GM15510 (cell line): ENCODE measurements around the gene TBXT.

Experiments used
- POLR2A ChIP-seq: IDR thresholded peaks from 3 replicates; pipeline ENCODE4 v1.6.1; 2011; ENCODE audit warnings: borderline replicate concordance; ENCODE audit not compliant: insufficient read length; ENCODE audit errors: extremely low read depth

The TBXT gene

GRCh38 chr6:166157930-166158617, 9.6 kb downstream of the TBXT start:
- TF ChIP-seq POLR2A = no peak

- TF ChIP-seq POLR2A = no peak
Measured at GRCh38 chr6:166156942-166157341, 10.7 kb downstream of the TBXT start.

- TF ChIP-seq POLR2A = no peak
Measured at GRCh38 chr6:166153966-166154365, 13.7 kb downstream of the TBXT start.

GRCh38 chr6:166152660-166153059, 15.0 kb downstream of the TBXT start:
- TF ChIP-seq POLR2A = no peak

GRCh38 chr6:166151798-166152197, 15.9 kb downstream of the TBXT start:
- no peak for TF ChIP-seq POLR2A

- TF ChIP-seq POLR2A = no peak
Measured at GRCh38 chr6:166145751-166146150, 21.9 kb downstream of the TBXT start.

- TF ChIP-seq POLR2A = no peak
Measured at GRCh38 chr6:166143011-166143410, 24.6 kb downstream of the TBXT start.

- TF ChIP-seq POLR2A = no peak
Measured at GRCh38 chr6:166127624-166128472, 39.8 kb downstream of the TBXT start.

GRCh38 chr6:166121726-166122125, 45.9 kb downstream of the TBXT start:
- no peak for TF ChIP-seq POLR2A

- TF ChIP-seq POLR2A = no peak
Measured at GRCh38 chr6:166119116-166119911, 48.3 kb downstream of the TBXT start.

GRCh38 chr6:166115609-166116008, 52.0 kb downstream of the TBXT start:
- TF ChIP-seq POLR2A = no peak

GRCh38 chr6:166112580-166112979, 55.1 kb downstream of the TBXT start:
- TF ChIP-seq POLR2A = no peak

GRCh38 chr6:166109608-166110007, 58.0 kb downstream of the TBXT start:
- TF ChIP-seq POLR2A = no peak
